ENCODE data around the gene IVD. TPM values are rescaled to one million over a fixed set of nuclear protein-coding genes. Genes with fewer than 3 reads are reported as not detected.

Gene IVD
- total and polyA plus RNA-seq, 4 donors, result 40.3 to 156 (median 94.4) TPM

GRCh38 chr15:40463886-40464545 lies 58.4 kb downstream of the IVD start:
- H3K4me3 ChIP-seq (ENCODE audit: low read depth in 1 of 3, low read length in 3 of 3), result no peak overlapping the region
- TF ChIP-seq, protein P1, sequence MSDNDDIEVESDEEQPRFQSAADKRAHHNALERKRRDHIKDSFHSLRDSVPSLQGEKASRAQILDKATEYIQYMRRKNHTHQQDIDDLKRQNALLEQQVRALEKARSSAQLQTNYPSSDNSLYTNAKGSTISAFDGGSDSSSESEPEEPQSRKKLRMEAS (IDR thresholded peaks at IDR 0.05), result no peak
- TF ChIP-seq FOXA1 (IDR thresholded peaks at IDR 0.05) (no peak), HNF4G (IDR thresholded peaks at IDR 0.05) (no peak), SP1 (IDR thresholded peaks at IDR 0.05) (no peak), NR2F2 (IDR thresholded peaks at IDR 0.05) (no peak), JUND (IDR thresholded peaks at IDR 0.05) (no peak), RXRA (IDR thresholded peaks at IDR 0.05) (no peak), YY1 (IDR thresholded peaks at IDR 0.05) (no peak), FOXA2 (IDR thresholded peaks at IDR 0.05) (no peak), TAF1 (conservative IDR thresholded peaks at IDR 0.05) (no peak)
- TF ChIP-seq, protein P2, sequence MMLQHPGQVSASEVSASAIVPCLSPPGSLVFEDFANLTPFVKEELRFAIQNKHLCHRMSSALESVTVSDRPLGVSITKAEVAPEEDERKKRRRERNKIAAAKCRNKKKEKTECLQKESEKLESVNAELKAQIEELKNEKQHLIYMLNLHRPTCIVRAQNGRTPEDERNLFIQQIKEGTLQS (IDR thresholded peaks at IDR 0.05), result no peak
- TF ChIP-seq, protein P3, sequence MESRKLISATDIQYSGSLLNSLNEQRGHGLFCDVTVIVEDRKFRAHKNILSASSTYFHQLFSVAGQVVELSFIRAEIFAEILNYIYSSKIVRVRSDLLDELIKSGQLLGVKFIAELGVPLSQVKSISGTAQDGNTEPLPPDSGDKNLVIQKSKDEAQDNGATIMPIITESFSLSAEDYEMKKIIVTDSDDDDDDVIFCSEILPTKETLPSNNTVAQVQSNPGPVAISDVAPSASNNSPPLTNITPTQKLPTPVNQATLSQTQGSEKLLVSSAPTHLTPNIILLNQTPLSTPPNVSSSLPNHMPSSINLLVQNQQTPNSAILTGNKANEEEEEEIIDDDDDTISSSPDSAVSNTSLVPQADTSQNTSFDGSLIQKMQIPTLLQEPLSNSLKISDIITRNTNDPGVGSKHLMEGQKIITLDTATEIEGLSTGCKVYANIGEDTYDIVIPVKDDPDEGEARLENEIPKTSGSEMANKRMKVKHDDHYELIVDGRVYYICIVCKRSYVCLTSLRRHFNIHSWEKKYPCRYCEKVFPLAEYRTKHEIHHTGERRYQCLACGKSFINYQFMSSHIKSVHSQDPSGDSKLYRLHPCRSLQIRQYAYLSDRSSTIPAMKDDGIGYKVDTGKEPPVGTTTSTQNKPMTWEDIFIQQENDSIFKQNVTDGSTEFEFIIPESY (IDR thresholded peaks at IDR 0.05), result no peak
- TF ChIP-seq, protein P4, sequence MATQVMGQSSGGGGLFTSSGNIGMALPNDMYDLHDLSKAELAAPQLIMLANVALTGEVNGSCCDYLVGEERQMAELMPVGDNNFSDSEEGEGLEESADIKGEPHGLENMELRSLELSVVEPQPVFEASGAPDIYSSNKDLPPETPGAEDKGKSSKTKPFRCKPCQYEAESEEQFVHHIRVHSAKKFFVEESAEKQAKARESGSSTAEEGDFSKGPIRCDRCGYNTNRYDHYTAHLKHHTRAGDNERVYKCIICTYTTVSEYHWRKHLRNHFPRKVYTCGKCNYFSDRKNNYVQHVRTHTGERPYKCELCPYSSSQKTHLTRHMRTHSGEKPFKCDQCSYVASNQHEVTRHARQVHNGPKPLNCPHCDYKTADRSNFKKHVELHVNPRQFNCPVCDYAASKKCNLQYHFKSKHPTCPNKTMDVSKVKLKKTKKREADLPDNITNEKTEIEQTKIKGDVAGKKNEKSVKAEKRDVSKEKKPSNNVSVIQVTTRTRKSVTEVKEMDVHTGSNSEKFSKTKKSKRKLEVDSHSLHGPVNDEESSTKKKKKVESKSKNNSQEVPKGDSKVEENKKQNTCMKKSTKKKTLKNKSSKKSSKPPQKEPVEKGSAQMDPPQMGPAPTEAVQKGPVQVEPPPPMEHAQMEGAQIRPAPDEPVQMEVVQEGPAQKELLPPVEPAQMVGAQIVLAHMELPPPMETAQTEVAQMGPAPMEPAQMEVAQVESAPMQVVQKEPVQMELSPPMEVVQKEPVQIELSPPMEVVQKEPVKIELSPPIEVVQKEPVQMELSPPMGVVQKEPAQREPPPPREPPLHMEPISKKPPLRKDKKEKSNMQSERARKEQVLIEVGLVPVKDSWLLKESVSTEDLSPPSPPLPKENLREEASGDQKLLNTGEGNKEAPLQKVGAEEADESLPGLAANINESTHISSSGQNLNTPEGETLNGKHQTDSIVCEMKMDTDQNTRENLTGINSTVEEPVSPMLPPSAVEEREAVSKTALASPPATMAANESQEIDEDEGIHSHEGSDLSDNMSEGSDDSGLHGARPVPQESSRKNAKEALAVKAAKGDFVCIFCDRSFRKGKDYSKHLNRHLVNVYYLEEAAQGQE (IDR thresholded peaks at IDR 0.05), result no peak
- H3K36me3 ChIP-seq (ENCODE audit: control insufficient read depth in 4 of 4, insufficient read depth in 3 of 4, low read depth in 1 of 4, low read length in 3 of 4), result peaks cover 8 to 42% (median 10%) of the 10 kb centered on the region in 4 donors
- no peaks in the 10 kb centered on the region for H3K9me3 ChIP-seq (ENCODE audit: control insufficient read depth in 4 of 4, low read length in 3 of 4)
- no peak overlapping the region for H3K27ac ChIP-seq (ENCODE audit: low read depth in 1 of 2, low read length in 2 of 2)
- H3K27me3 ChIP-seq (ENCODE audit: control insufficient read depth in 4 of 4, insufficient read depth in 4 of 4, low read length in 3 of 4), result no peaks in the 10 kb centered on the region
- no peak for DNase-seq (ENCODE audit: low spot score)
- no peak overlapping the region for H3K9ac ChIP-seq (ENCODE audit: low read depth in 1 of 2, low read length in 2 of 2)
- no peaks in the 10 kb centered on the region for H3K4me1 ChIP-seq (ENCODE audit: control insufficient read depth in 4 of 4, insufficient read depth in 4 of 4, low read length in 3 of 4)
- WGBS, result 86% methylated on average over 14 of the region's 14 CpGs

GRCh38 chr15:40464595-40465185 lies 59.1 kb downstream of the IVD start:
- Histone ChIP-seq H3K36me3 (ENCODE audit: control insufficient read depth in 4 of 4, insufficient read depth in 3 of 4, low read depth in 1 of 4, low read length in 3 of 4) (peaks cover 5 to 35% (median 10%) of the 10 kb centered on the region in 4 donors), H3K4me1 (ENCODE audit: control insufficient read depth in 4 of 4, insufficient read depth in 4 of 4, low read length in 3 of 4) (no peaks in the 10 kb centered on the region), H3K27me3 (ENCODE audit: control insufficient read depth in 4 of 4, insufficient read depth in 4 of 4, low read length in 3 of 4) (no peaks in the 10 kb centered on the region), H3K9ac (ENCODE audit: low read depth in 1 of 2, low read length in 2 of 2) (no peak overlapping the region), H3K9me3 (ENCODE audit: control insufficient read depth in 4 of 4, low read length in 3 of 4) (no peaks in the 10 kb centered on the region), H3K27ac (ENCODE audit: low read depth in 1 of 2, low read length in 2 of 2) (no peak overlapping the region), H3K4me3 (ENCODE audit: low read depth in 1 of 3, low read length in 3 of 3) (no peak overlapping the region)
- 72% methylated on average over 3 of the region's 3 CpGs for WGBS
- no peak for DNase-seq (ENCODE audit: low spot score)
- TF ChIP-seq, protein P5, sequence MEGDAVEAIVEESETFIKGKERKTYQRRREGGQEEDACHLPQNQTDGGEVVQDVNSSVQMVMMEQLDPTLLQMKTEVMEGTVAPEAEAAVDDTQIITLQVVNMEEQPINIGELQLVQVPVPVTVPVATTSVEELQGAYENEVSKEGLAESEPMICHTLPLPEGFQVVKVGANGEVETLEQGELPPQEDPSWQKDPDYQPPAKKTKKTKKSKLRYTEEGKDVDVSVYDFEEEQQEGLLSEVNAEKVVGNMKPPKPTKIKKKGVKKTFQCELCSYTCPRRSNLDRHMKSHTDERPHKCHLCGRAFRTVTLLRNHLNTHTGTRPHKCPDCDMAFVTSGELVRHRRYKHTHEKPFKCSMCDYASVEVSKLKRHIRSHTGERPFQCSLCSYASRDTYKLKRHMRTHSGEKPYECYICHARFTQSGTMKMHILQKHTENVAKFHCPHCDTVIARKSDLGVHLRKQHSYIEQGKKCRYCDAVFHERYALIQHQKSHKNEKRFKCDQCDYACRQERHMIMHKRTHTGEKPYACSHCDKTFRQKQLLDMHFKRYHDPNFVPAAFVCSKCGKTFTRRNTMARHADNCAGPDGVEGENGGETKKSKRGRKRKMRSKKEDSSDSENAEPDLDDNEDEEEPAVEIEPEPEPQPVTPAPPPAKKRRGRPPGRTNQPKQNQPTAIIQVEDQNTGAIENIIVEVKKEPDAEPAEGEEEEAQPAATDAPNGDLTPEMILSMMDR (IDR thresholded peaks at IDR 0.05; ENCODE audit: low read depth, low read length, missing input control), result no peak
- TF ChIP-seq JUND (IDR thresholded peaks at IDR 0.05), result no peak
- TF ChIP-seq SP1 (IDR thresholded peaks at IDR 0.05), result no peak
- TF ChIP-seq EGR1 (IDR thresholded peaks at IDR 0.05; ENCODE audit: low read depth in 2 of 2), result no peak
- TF ChIP-seq HNF4A (conservative IDR thresholded peaks at IDR 0.05), result no peak
- no peak for TF ChIP-seq HNF4G (IDR thresholded peaks at IDR 0.05)
- no peak for TF ChIP-seq RXRA (IDR thresholded peaks at IDR 0.05)
- TF ChIP-seq TAF1 (conservative IDR thresholded peaks at IDR 0.05), result no peak
- no peak for TF ChIP-seq NR2F2 (IDR thresholded peaks at IDR 0.05)
- TF ChIP-seq, protein P2 (IDR thresholded peaks at IDR 0.05), result no peak
- no peak for TF ChIP-seq GABPA (IDR thresholded peaks at IDR 0.05 in 1 of 2, conservative IDR thresholded peaks at IDR 0.05 in 1 of 2)
- TF ChIP-seq RAD21 (IDR thresholded peaks at IDR 0.05), result no peak
- no peak for TF ChIP-seq FOXA1 (IDR thresholded peaks at IDR 0.05)
- TF ChIP-seq, protein P4 (IDR thresholded peaks at IDR 0.05), result no peak
- TF ChIP-seq YY1 (IDR thresholded peaks at IDR 0.05), result no peak

All from liver (tissue), 9 donors.